Lung (tissue), 12 donors: ENCODE results near the gene CCDC9B. TPM values are rescaled to one million over a fixed set of nuclear protein-coding genes. Genes with fewer than 3 reads are reported as not detected.

Experiments
- ATAC-seq: fragments of 200-7000 bp; cut with Tn5 transposase; one replicate; pipeline ENCODE4 v1.9.1; 2020; ENCODE audit warnings: moderate number of reproducible peaks; ENCODE audit not compliant: insufficient read depth, low FRiP score
- DNase-seq, 3 donors: peaks; one replicate each; pipeline ENCODE4 v3.0.0-alpha.2; 2013 to 2017
- H3K27ac ChIP-seq, 2 donors: one replicate each; pipeline ENCODE4 v1.5.1; 2013; ENCODE audit warnings: mild to moderate bottlenecking in 2 of 2, moderate library complexity in 2 of 2, control low read depth in 1 of 2, inconsistent platforms in 1 of 2, low read depth in 1 of 2, low read length in 1 of 2
- H3K27me3 ChIP-seq, 3 donors: one replicate each; pipeline ENCODE4 v1.5.1; 2013; ENCODE audit warnings: low read length in 2 of 3; ENCODE audit not compliant: control insufficient read depth in 3 of 3, insufficient read depth in 3 of 3
- H3K36me3 ChIP-seq, 4 donors: one replicate each; pipeline ENCODE4 v1.5.1; 2013; ENCODE audit warnings: low read length in 4 of 4, mild to moderate bottlenecking in 1 of 4, moderate library complexity in 1 of 4; ENCODE audit not compliant: control insufficient read depth in 4 of 4, insufficient read depth in 4 of 4
- H3K4me1 ChIP-seq, 5 donors: one replicate each; pipeline ENCODE4 v1.5.1; 2013; ENCODE audit warnings: low read length in 5 of 5, mild to moderate bottlenecking in 2 of 5, moderate library complexity in 1 of 5; ENCODE audit not compliant: control insufficient read depth in 5 of 5, insufficient read depth in 5 of 5
- H3K4me3 ChIP-seq: one replicate; pipeline ENCODE4 v1.5.1; 2013; ENCODE audit warnings: mild to moderate bottlenecking, control low read depth, moderate library complexity
- H3K9ac ChIP-seq, 2 donors: one replicate each; pipeline ENCODE4 v1.5.1; 2013; ENCODE audit warnings: low read length in 2 of 2, control low read depth in 1 of 2; ENCODE audit not compliant: insufficient read depth in 1 of 2
- H3K9me3 ChIP-seq, 4 donors: one replicate each; pipeline ENCODE4 v1.5.1; 2013; ENCODE audit warnings: low read length in 3 of 4, mild to moderate bottlenecking in 1 of 4, moderate library complexity in 1 of 4; ENCODE audit not compliant: control insufficient read depth in 4 of 4, insufficient read depth in 3 of 4
- CTCF ChIP-seq: IDR thresholded peaks from 2 replicates; pipeline ENCODE4 v1.5.1; 2012; ENCODE audit warnings: mild to moderate bottlenecking; ENCODE audit errors: control extremely low read depth, extremely low read depth
- WGBS, 2 donors: extraction: QIAGEN DNeasy Blood & Tissue Kit; methylation state at CpG; one replicate each; pipeline ENCODE4 v1.1.7; 2013; 5-methylcytosine and 5-hydroxymethylcytosine counted together
- polyA plus RNA-seq, 2 donors: library from polyadenylated mRNA; stranded (reverse); fragments of 200-250 nt; gene quantifications; one replicate each; pipeline ENCODE4 v1.2.1, GENCODE V29; 2013
- total RNA-seq, 2 donors: library from RNA; depleted of rRNA in 1 of 2; stranded (reverse); fragments of >200 nt in 1 of 2; gene quantifications; one replicate each; pipeline ENCODE4 v1.2.1, GENCODE V29; 2014 to 2021
- donor health status: control.
- donor health status: control.
- donor health status: Bipolar disorder and iron deficiency.
- donor health status: healthy.
- donor health status: DM: yes; HTN: yes; CAD: no.

CCDC9B gene
- total and polyA plus RNA-seq, 4 donors = 4.4 to 42.1 (median 14.9) TPM

DNA sequence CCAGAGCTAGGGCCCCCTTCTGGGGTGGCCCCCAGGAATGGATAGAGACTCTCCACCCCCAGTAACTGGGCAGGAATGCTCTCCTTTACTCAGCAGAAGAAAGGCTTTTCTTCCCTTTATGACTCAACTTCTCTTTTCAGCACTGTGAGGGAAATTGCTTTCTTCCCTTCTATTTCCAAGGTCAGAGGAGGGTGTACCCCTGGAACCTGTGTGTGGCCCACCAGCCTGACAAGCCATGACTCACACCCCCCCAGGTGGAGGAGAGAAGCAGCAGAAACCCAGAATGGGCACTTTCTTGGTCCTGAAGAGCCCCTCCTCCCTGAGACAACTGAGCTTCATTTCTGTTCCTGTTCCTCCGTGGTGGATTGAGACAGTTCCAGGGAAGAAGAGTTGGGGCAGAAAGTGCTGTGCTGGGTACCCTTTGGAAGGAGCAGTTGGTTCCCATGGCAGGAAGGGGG is 55.2 kb downstream of the CCDC9B start:
- Histone ChIP-seq H3K9me3 (no peaks in the 10 kb centered on the region), H3K27ac (no peak overlapping the region), H3K4me1 (peaks cover 0 to 41% (median 11%) of the 10 kb centered on the region in 5 donors), H3K4me3 (no peak overlapping the region), H3K36me3 (peaks cover 0 to 5% (median 1%) of the 10 kb centered on the region in 4 donors), H3K9ac (no peak overlapping the region), H3K27me3 (peaks cover 3 to 31% (median 19%) of the 10 kb centered on the region in 3 donors)
- no peak for DNase-seq
- TF ChIP-seq CTCF = no peak
- 12 to 28% methylated on average over 1 of the region's 1 CpG for WGBS, 2 donors
- no peak for ATAC-seq

DNA sequence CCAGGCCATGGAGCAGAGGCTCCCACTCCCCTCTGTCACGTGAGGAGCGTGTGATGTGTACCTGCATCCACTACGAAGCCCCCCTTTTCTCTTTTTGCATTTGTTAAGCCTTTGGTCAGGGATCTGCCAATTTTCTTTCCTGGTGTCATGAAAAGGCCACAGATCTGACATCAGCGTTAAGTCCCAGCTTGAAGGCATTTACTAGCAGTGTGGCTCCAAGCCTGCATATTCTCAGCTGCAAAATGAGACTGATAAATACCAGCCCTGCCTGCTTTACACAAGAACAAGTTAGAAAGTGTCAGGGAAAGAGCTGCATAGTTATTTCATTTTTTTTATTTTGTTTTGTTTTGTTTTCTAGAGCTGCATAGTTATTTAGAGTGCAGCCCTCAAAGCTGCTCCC is 55.6 kb downstream of the CCDC9B start:
- Histone ChIP-seq H3K4me1 (peaks cover 0 to 36% (median 11%) of the 10 kb centered on the region in 5 donors), H3K9ac (no peak overlapping the region), H3K4me3 (no peak overlapping the region), H3K27ac (no peak overlapping the region), H3K36me3 (peaks cover 0 to 4% (median 1%) of the 10 kb centered on the region in 4 donors), H3K27me3 (peaks cover 3 to 36% (median 24%) of the 10 kb centered on the region in 3 donors), H3K9me3 (no peaks in the 10 kb centered on the region)
- peak; percentile 81 to 95 (median 93) for DNase-seq
- no peak for TF ChIP-seq CTCF
- no peak for ATAC-seq
- WGBS, 2 donors = 79 to 91% methylated on average over 4 of the region's 4 CpGs

- 28 to 32% methylated on average over 33 of the region's 33 CpGs for WGBS, 2 donors
- ATAC-seq (no peak), DNase-seq (peak in 1 of 3 donors; percentile 28)
- Histone ChIP-seq H3K4me1 (peaks cover 0 to 39% (median 12%) of the 10 kb centered on the region in 5 donors), H3K27me3 (peaks cover 3 to 47% (median 36%) of the 10 kb centered on the region in 3 donors), H3K36me3 (peaks cover 0 to 4% (median 1%) of the 10 kb centered on the region in 4 donors), H3K4me3 (no peak overlapping the region), H3K9ac (no peak overlapping the region), H3K9me3 (no peaks in the 10 kb centered on the region), H3K27ac (no peak overlapping the region)
- TF ChIP-seq CTCF = no peak
Observed at GRCh38 chr15:40283615-40284300, 57.0 kb downstream of the CCDC9B start.
